ENCODE data around the gene UBXN2A.

Gene UBXN2A

DNA sequence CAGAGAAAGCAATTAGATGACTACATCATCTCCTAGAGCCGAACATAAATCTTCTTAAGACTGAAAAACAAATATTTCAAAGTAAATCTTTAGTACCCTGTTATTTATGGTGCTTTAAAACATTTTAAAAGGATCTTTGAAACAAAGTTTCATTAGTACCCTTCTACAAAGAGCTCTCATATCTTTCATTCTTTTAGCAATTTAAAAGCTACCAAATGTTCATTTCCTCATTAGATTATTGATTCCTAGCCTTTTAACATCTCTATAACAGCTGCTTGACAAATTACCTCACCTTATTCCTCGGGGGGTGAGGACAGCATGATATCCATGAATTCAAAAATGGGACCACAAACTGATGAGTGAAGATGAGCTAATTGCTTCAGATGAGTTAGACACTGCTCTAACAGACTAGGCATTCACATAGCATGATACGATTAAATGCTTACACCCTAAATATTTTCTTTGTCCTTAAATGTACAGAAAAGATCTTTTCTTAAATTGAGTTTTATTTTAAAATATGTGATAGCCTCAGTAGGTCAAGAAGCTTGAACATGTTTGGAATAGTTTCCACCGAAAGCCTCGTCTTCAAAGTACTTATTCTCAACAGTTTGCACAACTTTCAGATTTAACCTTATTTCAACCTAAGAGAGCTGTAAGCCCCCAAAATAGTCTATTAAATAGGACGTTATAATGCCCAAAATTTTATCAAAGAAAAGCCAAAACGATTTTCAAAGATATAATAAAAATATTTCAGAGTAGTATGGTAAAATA, 15.5 kb upstream of the UBXN2A start:
- TF ChIP-seq, protein P1, sequence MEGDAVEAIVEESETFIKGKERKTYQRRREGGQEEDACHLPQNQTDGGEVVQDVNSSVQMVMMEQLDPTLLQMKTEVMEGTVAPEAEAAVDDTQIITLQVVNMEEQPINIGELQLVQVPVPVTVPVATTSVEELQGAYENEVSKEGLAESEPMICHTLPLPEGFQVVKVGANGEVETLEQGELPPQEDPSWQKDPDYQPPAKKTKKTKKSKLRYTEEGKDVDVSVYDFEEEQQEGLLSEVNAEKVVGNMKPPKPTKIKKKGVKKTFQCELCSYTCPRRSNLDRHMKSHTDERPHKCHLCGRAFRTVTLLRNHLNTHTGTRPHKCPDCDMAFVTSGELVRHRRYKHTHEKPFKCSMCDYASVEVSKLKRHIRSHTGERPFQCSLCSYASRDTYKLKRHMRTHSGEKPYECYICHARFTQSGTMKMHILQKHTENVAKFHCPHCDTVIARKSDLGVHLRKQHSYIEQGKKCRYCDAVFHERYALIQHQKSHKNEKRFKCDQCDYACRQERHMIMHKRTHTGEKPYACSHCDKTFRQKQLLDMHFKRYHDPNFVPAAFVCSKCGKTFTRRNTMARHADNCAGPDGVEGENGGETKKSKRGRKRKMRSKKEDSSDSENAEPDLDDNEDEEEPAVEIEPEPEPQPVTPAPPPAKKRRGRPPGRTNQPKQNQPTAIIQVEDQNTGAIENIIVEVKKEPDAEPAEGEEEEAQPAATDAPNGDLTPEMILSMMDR (IDR thresholded peaks at IDR 0.05; ENCODE audit: control insufficient read depth, insufficient read depth, low read depth, low read length, missing control alignments): no peak
- peak overlapping the region; percentile 83 for H3K4me3 ChIP-seq (ENCODE audit: control insufficient read depth, low read depth, low read length)
- no peak for DNase-seq (ENCODE audit: low read depth)

DNA sequence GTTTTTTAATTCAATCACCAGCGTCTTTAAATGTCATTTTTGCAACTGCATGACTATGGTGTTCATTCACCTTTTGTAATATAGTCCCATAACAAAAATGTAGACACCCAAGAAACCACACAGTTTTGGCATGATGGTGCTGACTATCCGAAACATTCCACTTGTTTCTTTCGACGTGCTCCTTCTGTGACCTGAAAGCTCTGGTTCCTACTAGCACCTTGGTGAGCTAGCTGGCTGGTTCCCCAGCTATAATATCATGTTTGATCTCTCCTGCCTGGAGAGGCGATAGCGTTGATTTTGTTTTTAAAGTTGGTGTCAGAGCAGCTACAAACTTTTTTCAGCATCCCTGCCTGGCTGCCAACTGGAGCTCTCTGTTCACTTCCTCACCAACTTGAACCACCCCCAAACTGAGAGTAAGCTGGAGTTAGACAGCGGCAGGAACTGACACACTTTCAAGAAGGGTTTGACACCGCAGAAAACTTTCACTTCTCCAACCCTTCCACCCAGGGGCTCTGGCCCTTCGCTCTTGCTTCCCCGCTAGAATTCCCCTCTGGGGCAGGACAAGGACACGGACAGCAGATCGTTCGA, 14.5 kb upstream of the UBXN2A start:
- peak overlapping the region; percentile 83 for H3K4me3 ChIP-seq (ENCODE audit: control insufficient read depth, low read depth, low read length)
- TF ChIP-seq, protein P1 (IDR thresholded peaks at IDR 0.05; ENCODE audit: control insufficient read depth, insufficient read depth, low read depth, low read length, missing control alignments): no peak
- DNase-seq (ENCODE audit: low read depth): no peak

DNA sequence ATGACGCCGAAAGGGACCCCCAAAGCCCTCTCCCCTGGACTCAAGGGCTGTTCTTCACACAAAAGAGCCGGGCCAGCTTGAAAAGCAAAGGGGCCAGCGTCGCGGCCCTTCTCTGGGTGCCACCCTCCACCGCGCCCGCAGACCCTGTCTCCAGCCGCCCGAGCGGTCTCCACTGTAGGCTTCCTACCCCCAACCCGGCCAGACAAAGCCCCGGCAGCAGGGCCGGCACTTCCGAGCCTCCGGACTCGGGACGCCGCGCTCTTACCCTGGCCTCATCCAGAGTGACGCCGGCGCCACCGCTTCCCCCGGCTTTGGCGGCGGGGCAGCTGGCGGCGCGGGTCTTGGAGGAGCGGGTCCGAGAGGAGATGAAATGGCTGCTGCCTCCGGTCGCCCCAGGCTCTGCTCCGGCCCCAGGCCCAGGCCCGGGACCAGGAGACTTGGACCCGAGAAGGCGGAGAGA, 13.9 kb upstream of the UBXN2A start:
- DNase-seq (ENCODE audit: low read depth): no peak
- peak overlapping the region; percentile 83 for H3K4me3 ChIP-seq (ENCODE audit: control insufficient read depth, low read depth, low read length)
- TF ChIP-seq, protein P1 (IDR thresholded peaks at IDR 0.05; ENCODE audit: control insufficient read depth, insufficient read depth, low read depth, low read length, missing control alignments): no peak

DNA sequence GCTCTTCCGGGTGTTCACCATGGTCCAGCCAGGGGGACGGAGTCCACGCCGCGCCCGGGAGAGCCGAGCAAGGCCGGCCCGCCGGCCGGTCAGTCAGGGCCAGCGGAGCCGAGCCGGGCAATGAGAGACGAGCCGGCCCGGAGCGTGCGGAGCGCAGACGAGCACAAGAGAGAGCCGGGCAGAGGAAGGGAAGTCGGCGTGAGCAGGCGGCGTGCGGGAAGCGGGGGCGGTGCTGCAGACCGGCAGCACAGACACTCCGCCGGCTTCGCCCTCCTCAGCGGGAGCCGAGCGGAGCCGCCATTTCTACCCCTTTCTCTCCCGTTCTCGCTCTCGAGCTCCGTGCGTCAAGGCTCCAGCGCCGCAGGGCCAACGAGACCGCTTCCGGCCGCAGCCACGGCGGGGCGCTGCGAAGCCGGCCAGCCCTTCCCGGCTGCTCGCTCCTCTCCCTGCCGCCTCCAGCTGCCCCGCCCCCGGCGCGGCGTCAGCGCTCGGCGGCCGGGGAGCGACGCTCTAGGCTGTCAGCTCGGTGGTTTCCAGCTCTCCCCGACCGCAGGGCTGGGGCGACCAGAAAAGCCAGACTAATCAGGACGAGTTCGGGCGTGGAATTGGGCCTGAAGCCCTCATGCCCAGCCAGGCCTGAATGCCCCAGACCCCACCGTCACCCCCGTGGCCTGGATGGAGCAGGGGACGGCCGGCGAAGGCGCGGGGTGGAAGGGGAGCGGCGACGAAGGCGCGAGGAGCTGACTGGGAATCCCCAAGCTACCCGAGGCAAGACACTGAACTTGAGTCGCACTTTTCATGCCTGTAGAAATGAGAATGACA, 13.3 kb upstream of the UBXN2A start, which contains the start of gene ATAD2B:
Gene ATAD2B (minus strand): TSS at position 374 of the 822 bp plus-strand sequence. CDS start 353 bp downstream, at position 21.
- TF ChIP-seq, protein P1 (IDR thresholded peaks at IDR 0.05; ENCODE audit: control insufficient read depth, insufficient read depth, low read depth, low read length, missing control alignments): peak; percentile 65

GRCh38 chr2:23934259-23934658, 6.0 kb upstream of the UBXN2A start:
- no peak for DNase-seq (ENCODE audit: low read depth)
- no peak overlapping the region for H3K4me3 ChIP-seq (ENCODE audit: control insufficient read depth, low read depth, low read length)
- TF ChIP-seq, protein P1 (IDR thresholded peaks at IDR 0.05; ENCODE audit: control insufficient read depth, insufficient read depth, low read depth, low read length, missing control alignments): no peak

More for the DNA sequence above, 13.3 kb upstream of the UBXN2A start, which contains the start of gene ATAD2B:
- H3K4me3 ChIP-seq (ENCODE audit: control insufficient read depth, low read depth, low read length): peak within 1 kb of the TSS; percentile 88
- DNase-seq (ENCODE audit: low read depth): peak; percentile 74

Measured in AG09309 (cell line).